ENCODE results near the gene FOXA3. TPM values are rescaled to one million over a fixed set of nuclear protein-coding genes. Genes with fewer than 3 reads are reported as not detected.

Gene FOXA3
- total RNA-seq, 1 experiment from 2014 or later = 15.3 TPM

DNA sequence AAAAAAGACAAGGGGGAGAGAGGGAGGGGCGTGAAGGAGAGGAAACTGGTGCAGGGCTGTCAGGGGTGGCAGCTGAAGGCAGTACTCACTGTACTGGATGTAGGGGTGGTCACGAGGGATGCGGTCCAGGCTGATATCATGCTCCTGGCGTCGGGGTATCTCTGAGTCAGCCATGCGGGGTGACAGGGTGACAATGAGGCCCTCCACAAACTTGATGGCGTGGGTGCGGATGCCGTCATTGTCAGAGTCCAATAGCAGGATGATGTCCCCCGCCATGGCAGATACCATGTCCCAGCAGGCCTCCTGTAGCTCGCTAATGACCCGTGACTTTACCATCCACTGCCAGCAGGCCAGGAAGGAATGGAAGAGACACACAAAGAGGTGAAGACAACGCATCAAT lies 16.5 kb upstream of the FOXA3 start:
- Mint-ChIP-seq H3K4me1 (ENCODE audit: low read depth, unreplicated experiment) (no peaks in the 10 kb centered on the region), H3K36me3 (ENCODE audit: insufficient read depth, unreplicated experiment) (peaks cover 93% of the 10 kb centered on the region), H3K27me3 (ENCODE audit: insufficient read depth, unreplicated experiment) (no peaks in the 10 kb centered on the region), H3K4me3 (ENCODE audit: unreplicated experiment) (no peak overlapping the region), H3K27ac (ENCODE audit: unreplicated experiment) (no peak overlapping the region), H3K9me3 (ENCODE audit: unreplicated experiment) (no peaks in the 10 kb centered on the region)
- intact Hi-C loops (cut with micrococcal nuclease; ENCODE audit: unreplicated experiment) = no loop called here
- CTCF ChIA-PET = no interaction called here
- DNase-seq = no peak
- H3K9me3 ChIP-seq = no peaks in the 10 kb centered on the region
- peaks cover 11% of the 10 kb centered on the region for H3K36me3 ChIP-seq (ENCODE audit: control insufficient read depth, insufficient read depth, low read length)
- H3K4me1 ChIP-seq = no peaks in the 10 kb centered on the region
- no peaks in the 10 kb centered on the region for H3K27me3 ChIP-seq (replicated peaks; ENCODE audit: control insufficient read depth, insufficient read depth, low read length)
- no peak overlapping the region for H3K4me3 ChIP-seq (ENCODE audit: low read depth, low read length)
- TF ChIP-seq CTCF (IDR thresholded peaks at IDR 0.05; ENCODE audit: insufficient read depth in 1 of 2, low read depth in 1 of 2, low read length in 1 of 2, severe bottlenecking in 1 of 2, unreplicated experiment in 1 of 2) = no peak
- BruUV-seq (replicated peaks) = no TSS peak
- POLR2A ChIA-PET = no interaction called here

DNA sequence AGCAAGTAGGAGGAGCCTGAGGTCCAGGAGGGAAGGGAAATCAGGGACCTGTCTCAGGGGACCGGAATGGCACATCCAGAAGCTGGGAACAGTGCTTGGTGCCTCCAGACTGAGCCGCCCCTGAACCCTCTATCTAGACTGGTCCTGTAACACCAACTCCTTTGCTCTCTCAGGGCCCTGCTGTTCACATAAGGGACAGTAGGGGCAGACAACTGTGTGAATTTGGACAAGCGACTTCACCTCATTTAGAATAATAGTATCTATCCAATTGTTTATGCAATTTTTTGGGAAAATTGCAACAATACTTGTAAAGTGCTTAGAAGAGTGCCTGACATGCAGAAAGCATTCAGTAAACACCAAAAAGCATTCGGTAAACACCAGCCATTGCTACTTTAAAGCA lies 15.2 kb upstream of the FOXA3 start:
- H3K36me3 Mint-ChIP-seq (ENCODE audit: insufficient read depth, unreplicated experiment) = peaks cover 93% of the 10 kb centered on the region
- peak in 1 of 2 experiments; percentile 20 for DNase-seq

GRCh38 chr19:45852145-45852750 lies 11.9 kb upstream of the FOXA3 start:
- no peak for TF ChIP-seq CTCF (IDR thresholded peaks at IDR 0.05; ENCODE audit: insufficient read depth in 1 of 2, low read depth in 1 of 2, low read length in 1 of 2, severe bottlenecking in 1 of 2, unreplicated experiment in 1 of 2)
- intact Hi-C loops (cut with micrococcal nuclease; ENCODE audit: unreplicated experiment) = no loop called here
- ChIA-PET POLR2A (no interaction called here), CTCF (interaction anchor here (1.4 kb wide), 1 partner anchor 35 kb away, joined by 9 read pairs; no protein-coding TSS in a partner anchor)
- Histone ChIP-seq H3K4me1 (no peaks in the 10 kb centered on the region), H3K27me3 (replicated peaks; ENCODE audit: control insufficient read depth, insufficient read depth, low read length) (no peaks in the 10 kb centered on the region), H3K9me3 (no peaks in the 10 kb centered on the region), H3K4me3 (ENCODE audit: low read depth, low read length) (no peak overlapping the region), H3K36me3 (ENCODE audit: control insufficient read depth, insufficient read depth, low read length) (peaks cover 11% of the 10 kb centered on the region)
- Mint-ChIP-seq H3K4me3 (ENCODE audit: unreplicated experiment) (no peak overlapping the region), H3K27ac (ENCODE audit: unreplicated experiment) (no peak overlapping the region), H3K4me1 (ENCODE audit: low read depth, unreplicated experiment) (no peaks in the 10 kb centered on the region), H3K27me3 (ENCODE audit: insufficient read depth, unreplicated experiment) (no peaks in the 10 kb centered on the region), H3K9me3 (ENCODE audit: unreplicated experiment) (no peaks in the 10 kb centered on the region), H3K36me3 (ENCODE audit: insufficient read depth, unreplicated experiment) (peaks cover 90% of the 10 kb centered on the region)
- BruUV-seq (replicated peaks) = no TSS peak
- DNase-seq = no peak

More for the DNA sequence above, 15.2 kb upstream of the FOXA3 start:
- intact Hi-C loops (cut with micrococcal nuclease; ENCODE audit: unreplicated experiment) = no loop called here
- no peaks in the 10 kb centered on the region for H3K4me1 Mint-ChIP-seq (ENCODE audit: low read depth, unreplicated experiment)
- no peaks in the 10 kb centered on the region for H3K27me3 Mint-ChIP-seq (ENCODE audit: insufficient read depth, unreplicated experiment)
- H3K9me3 Mint-ChIP-seq (ENCODE audit: unreplicated experiment) = no peaks in the 10 kb centered on the region
- peak; percentile 11 to 53 for TF ChIP-seq CTCF (IDR thresholded peaks at IDR 0.05; ENCODE audit: insufficient read depth in 1 of 2, low read depth in 1 of 2, low read length in 1 of 2, severe bottlenecking in 1 of 2, unreplicated experiment in 1 of 2)
- Histone ChIP-seq H3K36me3 (ENCODE audit: control insufficient read depth, insufficient read depth, low read length) (peaks cover 11% of the 10 kb centered on the region), H3K4me1 (no peaks in the 10 kb centered on the region), H3K9me3 (no peaks in the 10 kb centered on the region), H3K27me3 (replicated peaks; ENCODE audit: control insufficient read depth, insufficient read depth, low read length) (no peaks in the 10 kb centered on the region), H3K4me3 (ENCODE audit: low read depth, low read length) (no peak overlapping the region)
- no peak overlapping the region for H3K27ac Mint-ChIP-seq (ENCODE audit: unreplicated experiment)
- no peak overlapping the region for H3K4me3 Mint-ChIP-seq (ENCODE audit: unreplicated experiment)
- BruUV-seq (replicated peaks) = no TSS peak
- ChIA-PET CTCF (no interaction called here), POLR2A (no interaction called here)
